Stimulated activated CD8-positive, alpha-beta memory T cell treated with anti-CD3 and anti-CD28 coated beads, Interleukin-12 subunit alpha, Interleukin-12 subunit beta, amount 100 ng/mL, for 1 hour (primary cell): ENCODE results near the gene KRTAP2-4.
"Not testable (repeated sequence)": the region's sequence is repeated elsewhere in the genome, so short reads cannot be mapped to it uniquely, and the experiment has no call there.

ENCODE experiments used
- DNase-seq: peaks from one replicate; pipeline ENCODE4 v3.0.0-alpha.2; 2020; ENCODE audit warnings: low read depth

KRTAP2-4 gene

GRCh38 chr17:41037853-41038350 is 27.8 kb downstream of the KRTAP2-4 start:
- no peak for DNase-seq

DNA sequence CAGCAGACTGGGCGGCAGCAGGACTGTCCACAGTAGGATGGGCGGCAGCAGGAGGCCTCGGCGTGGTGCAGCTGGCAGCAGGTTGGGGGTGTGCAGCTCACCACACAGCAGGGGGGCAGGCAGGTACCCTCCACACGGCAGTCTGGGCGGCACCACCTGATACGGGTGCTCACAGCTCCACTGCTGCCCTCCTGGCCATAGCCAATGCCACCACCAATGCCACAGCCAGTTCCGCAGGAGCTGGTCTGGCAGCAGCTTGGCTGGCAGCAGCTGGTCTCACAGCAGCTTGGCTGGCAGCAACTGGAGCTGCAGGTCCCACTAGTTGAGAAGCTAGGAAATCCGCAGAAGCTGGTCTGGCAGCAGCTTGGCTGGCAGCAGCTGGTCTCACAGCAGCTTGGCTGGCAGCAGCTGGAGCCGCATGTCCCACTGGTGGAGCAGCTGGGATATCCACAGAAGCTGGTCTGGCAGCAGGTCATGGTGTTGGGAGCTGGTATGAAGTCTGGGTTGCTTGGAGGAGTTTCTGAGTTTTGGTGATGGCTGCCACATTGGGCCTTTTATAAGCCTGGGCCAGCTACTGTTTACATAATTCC is 31.2 kb downstream of the KRTAP2-4 start, which contains the start of gene KRTAP1-3:
KRTAP1-3 (minus strand) TSS at position 529 of the 590 bp plus-strand sequence; CDS start at position 476, 53 bp downstream.
- not testable (repeated sequence) for DNase-seq

DNA sequence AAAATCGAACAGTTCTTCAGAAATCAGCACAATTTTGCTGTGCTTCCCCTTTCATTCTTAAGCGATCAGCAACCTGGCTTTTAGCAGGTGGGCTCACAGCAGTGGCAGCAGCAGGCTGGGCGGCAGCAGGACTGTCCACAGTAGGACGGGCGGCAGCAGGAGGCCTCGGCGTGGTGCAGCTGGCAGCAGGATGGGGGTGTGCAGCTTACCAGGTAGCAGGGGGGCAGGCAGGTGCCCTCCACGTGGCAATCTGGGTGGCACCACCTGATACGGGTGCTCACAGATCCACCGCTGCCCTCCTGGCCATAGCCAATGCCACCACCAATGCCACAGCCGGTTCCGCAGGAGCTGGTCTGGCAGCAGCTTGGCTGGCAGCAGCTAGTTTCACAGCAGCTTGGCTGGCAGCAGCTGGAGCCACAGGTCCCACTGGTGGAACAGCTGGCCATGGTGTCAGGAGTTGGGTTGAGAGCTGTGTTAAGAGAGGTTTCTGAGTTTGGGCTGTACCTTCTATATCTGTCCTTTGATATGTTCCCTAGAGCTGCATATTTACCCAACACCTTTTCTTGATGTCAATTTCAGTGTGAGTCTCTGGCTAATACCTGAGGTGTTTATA is 35.9 kb downstream of the KRTAP2-4 start, which contains the start of gene KRTAP1-4:
KRTAP1-4 (minus strand) TSS at position 563 of the 613 bp plus-strand sequence; CDS start at position 446, 117 bp downstream.
- DNase-seq, result no peak

- no peak for DNase-seq
Observed at GRCh38 chr17:41026715-41027471, 38.8 kb downstream of the KRTAP2-4 start, which contains the start of gene KRTAP1-5. Gene KRTAP1-5, minus strand, starts transcription at chr17:41027208. Its CDS starts 53 bp downstream, at chr17:41027155.

GRCh38 chr17:41024697-41025096 is 41.0 kb downstream of the KRTAP2-4 start:
- DNase-seq, result no peak

DNA sequence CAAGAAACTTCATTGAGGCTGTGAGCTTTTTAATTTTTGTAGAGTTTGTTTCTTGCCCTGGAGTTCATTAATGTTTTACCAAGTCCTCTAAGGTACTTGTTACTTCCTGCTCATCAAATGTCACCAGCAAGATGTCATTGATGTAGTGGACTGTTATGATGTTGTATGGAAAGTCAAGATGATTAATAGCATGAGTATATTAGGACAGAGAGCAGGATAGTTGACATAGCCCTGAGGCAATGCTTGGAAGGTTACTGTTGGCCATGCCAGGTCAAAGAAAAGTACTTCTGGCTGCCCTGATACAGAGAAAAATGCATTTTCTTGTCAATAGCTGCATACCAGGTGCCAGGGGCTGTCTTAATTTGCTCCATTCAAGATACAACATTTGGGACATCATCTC is 45.3 kb downstream of the KRTAP2-4 start:
- no peak for DNase-seq

- DNase-seq, result no peak
Observed at GRCh38 chr17:41019415-41019814, 46.3 kb downstream of the KRTAP2-4 start.

- DNase-seq, result no peak
Observed at GRCh38 chr17:41018541-41018940, 47.1 kb downstream of the KRTAP2-4 start.

DNA sequence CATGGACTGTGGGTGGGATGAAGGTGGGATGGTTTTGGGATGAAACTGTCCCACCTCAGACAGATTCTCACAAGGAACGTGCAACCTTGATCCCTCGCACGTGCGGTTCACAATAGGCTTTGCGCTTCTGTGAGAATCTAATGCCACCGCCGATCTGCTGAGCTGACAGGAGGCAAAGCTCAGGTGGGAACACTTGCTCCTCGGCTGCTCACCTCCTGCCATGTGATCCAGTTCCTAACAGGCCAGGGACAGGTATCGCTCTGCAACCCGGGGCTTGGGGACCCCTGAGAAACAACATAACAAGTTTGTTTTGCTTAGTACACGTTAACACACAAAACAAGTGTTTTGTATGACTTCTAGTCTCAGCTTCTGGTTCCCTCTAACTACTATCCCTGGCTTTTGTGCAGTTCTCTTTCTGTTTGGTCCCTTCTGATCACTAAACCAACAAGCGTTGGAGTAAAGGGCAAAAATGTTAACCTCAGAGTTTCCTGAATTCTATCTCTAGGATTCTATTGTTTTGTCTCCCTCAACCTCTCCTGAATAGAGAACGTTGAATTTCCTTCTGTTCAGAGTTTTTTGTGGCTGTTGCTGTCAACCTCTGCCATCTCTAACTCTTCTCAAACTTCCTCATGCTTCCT is 49.0 kb downstream of the KRTAP2-4 start:
- no peak for DNase-seq

- no peak for DNase-seq
Observed at GRCh38 chr17:41015454-41015853, 50.2 kb downstream of the KRTAP2-4 start.
